T-helper 2 cell treated with Interferon-gamma antibody and Interleukin-4, amounts not matched to agents 100 ng/mL and 5 ng/mL, for 36 hours (primary cell): ENCODE data around the gene PLG. TPM values are rescaled to one million over a fixed set of nuclear protein-coding genes. Genes with fewer than 3 reads are reported as not detected.
"Not testable (repeated sequence)": the region's sequence is repeated elsewhere in the genome, so short reads cannot be mapped to it uniquely, and the experiment has no call there.

ENCODE experiments used
- intact Hi-C: fragments of 100-400 bp; cut with micrococcal nuclease; formaldehyde crosslinking; loops from one replicate; pipeline ENCODE4 v1.15.1; 2023
- total RNA-seq: library from RNA; stranded (reverse); gene quantifications from 2 replicates; pipeline ENCODE4 v1.2.3, GENCODE V29; 2022

The PLG gene
- total RNA-seq, 1 donor from 2014 or later: not detected

DNA sequence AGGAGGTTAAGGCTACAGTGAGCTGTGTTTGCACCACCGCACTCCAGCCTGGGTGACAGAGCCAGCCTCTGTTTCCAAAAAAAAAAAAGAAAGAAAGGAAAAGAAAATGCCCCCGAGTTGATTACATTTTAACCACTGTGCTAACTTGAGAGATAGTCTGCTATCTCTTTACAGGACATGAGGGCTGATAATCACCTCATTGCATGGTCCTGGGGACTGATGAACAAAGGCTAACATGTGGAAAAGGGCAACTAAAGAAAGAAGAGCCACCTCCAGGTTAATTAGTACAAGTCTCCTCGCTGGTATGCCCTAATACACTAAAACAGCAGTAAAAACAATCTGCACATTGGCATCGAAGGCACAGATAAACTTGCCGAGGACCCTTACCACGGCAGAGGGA, 4.2 kb upstream of the PLG start:
- intact Hi-C loops: no loop called here

DNA sequence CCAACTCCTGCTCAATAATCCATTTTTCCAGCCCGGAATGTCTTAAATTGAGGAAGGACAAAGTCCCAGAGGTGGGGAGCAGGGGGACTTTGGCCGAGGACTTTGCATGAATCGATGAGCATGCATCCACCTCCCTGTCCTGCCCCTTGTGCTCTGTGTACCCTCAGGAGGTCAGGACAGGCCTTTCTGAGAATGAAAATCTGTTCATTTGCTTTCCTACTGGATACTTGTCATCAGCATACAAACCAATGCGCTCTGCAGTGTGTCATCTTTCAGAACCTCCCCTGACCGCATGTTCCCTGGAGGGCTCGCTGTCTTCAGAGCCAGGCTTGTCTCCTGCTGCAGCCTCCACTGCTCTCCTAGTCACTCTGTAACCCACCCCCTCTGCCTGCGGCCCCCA, 2.6 kb downstream of the PLG start:
- intact Hi-C loops: not testable (repeated sequence)

DNA sequence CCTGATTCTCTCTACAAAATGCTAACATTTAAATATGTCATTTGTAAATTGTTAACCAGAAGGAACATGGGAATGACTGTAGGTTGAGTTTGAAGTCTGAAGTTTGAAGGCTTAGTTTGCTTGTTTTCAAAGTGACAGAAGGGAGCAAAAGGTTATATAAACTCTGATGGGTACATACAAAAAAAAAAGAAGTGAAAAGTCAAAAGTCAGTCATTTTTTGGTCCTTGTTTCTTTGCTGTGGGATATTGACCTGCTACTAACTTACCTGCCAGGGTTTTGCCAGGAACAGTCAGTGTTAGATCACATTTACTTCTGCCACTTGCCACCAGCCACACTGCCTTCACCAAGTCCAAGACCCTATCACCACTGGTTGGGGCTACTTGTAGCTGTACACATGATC, 6.9 kb downstream of the PLG start:
- intact Hi-C loops: not testable (repeated sequence)

DNA sequence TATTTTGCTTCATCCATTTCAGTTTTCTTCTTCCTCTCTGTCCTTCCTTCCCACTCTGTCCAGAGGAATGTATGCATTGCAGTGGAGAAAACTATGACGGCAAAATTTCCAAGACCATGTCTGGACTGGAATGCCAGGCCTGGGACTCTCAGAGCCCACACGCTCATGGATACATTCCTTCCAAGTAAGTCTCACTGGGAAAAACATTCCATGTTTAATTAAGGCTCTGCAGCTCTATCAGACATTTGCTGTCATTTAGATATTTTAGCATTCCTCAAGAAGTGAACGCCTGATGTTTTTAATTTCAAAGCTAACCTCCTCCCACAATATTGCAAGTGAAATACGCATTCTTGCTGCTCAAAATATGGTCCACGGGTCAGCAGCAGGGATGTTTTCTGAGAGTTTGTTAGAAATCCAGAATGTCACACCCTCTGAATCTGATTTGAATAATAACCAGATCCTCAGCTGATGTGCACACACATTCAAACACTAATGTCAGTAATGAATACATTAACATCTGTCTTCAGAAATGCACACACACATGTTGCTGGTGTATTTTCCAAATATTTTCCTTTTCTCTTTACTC, 12.8 kb downstream of the PLG start:
- intact Hi-C loops: no loop called here

DNA sequence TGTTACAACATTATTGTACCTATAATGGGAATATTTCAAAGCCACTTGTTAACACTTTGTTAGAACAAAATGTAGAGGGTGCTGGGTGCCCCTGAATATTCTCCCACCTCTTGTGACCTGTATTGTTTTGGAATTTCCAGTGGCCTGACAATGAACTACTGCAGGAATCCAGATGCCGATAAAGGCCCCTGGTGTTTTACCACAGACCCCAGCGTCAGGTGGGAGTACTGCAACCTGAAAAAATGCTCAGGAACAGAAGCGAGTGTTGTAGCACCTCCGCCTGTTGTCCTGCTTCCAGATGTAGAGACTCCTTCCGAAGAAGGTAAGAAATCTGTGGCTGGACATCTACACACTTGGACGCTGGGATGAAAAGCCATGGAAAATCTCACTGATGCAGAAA, 28.9 kb downstream of the PLG start:
- intact Hi-C loops: no loop called here

DNA sequence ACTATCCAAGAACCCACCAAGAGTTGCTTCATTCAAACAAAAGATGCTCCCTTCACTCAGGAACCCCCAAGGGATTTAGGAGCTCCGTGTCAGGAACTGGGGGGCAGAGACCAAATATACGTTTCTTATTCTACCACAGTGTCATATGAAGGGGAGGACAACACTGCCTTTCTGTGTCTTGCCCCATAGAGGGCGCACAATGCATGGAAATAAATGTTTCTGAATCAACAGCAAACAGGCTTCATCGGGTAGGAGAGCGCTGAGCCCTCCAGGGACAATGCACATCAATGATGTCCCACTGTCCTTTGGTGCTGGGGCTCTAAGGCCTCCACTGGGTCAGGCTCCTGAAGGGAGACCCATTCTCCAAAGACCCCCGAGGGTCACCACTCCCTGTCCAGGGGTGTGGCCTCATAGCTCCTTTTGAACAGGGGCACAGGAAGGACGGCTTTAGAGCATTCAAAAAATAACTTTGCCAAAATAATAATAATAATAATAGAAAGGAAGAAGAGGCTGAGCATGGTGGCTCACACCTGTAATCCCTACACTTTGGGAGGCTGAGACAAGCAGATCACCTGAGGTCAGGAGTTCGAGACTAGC, 31.1 kb downstream of the PLG start:
- intact Hi-C loops: no loop called here

DNA sequence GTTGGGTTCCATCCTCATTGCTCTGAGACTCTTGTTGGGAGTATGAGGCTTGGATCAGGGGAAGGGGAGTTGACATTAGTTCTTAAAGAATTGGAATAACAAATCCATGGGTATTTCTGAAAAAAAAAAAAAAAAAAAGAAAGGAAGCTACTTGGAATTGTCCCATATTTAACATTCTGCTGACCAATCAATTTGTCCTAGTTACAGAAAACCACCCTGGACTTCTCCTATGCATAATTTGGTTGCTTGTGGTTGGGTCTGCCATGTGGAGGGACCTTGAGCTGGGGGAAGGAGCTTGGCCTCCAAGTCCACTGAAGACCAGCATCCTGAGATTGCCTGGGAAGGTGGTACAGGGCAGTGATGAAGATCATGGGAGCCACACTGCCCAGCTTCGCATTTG, 32.6 kb downstream of the PLG start:
- intact Hi-C loops: no loop called here

DNA sequence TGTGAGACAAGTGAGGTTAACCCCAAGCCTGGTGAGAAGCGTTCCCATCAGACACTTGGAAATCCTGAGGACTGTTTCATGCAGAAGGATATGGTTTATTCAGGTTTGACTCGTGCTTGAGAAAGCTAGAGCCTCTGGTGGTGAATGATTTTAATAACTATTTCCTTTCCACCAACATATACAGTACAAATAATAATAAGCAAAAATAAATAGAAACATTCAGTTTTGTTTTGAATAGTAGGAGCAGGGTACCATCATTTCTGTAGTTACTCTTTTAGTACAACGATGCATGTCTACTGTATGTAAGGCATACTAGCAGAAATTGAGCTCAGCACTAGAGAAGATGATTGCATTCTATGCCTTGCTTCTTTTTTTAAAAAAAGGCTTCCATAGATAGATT, 33.5 kb downstream of the PLG start:
- intact Hi-C loops: no loop called here

DNA sequence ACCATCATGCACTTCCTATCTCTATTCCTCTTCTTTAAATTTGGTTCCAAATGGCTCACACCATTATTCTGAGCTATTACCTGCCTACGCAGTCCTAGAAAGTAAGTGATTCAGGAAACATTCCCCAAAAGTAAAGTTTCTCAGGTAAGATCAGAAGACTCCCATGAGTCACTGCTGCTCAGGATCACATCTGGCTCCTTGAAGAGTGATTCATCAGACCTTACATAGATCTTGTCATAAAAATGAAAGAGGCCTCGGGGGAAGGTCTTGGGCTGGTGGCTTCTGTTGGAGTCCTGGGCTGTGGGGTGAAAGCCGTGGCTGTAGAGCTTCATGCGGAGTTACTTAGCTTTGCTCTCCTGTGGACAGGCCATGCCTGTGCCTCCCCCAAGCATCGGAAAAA, 35.9 kb downstream of the PLG start:
- intact Hi-C loops: no loop called here

DNA sequence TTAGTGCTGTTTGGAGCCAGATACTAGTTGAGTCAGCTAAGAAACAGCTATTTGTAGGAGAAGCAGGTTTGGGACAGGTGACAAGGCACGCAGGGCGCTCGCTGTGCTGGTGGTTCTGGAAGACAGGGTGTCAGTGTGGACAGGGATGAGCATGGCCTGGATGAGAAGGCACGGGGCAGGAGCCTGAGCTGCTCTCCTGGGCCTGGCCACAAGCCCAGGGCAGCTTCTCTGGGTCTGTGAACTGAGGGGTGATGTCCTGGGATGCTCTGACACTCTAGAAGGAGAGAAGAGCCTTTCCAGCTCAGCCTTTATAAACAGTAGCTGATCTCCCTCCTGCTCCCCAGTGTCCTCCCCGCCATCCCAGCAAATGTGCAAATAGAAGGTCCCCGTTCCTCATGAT, 37.9 kb downstream of the PLG start:
- intact Hi-C loops: no loop called here

DNA sequence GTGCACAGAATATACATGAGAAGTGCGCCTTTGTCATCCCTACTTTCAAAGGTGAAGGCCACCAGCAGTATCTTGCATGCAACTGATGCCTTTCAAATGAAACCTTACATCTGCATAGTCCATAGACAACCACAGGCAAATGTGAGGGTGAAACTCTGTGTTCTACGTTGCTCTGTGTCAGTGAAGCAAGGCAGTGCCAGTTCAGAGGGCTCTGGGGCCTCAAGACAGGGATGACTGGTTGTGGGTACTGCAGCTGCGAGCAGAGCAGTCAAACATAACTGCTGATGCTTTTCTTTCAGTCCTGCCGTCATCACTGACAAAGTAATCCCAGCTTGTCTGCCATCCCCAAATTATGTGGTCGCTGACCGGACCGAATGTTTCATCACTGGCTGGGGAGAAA, 39.0 kb downstream of the PLG start:
- intact Hi-C loops: not testable (repeated sequence)

DNA sequence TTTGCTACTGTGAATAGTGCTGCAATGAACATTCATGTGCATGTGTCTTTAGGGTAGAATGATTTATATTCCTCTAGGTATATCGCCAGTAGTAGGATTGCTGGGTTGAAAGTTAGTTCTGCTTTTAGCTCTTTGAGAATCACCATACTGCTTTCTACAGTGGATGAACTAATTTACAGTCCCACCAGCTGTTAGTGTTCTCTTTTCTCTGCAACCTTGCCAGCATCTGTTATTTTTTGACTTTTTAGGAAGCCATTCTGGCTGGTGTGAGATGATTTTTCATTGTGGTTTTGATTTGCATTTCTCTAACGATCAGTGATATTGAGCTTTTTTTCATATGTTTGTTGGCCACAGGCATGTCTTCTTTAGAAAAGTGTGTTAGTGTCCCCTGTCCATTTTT, 40.0 kb downstream of the PLG start:
- intact Hi-C loops: no loop called here

DNA sequence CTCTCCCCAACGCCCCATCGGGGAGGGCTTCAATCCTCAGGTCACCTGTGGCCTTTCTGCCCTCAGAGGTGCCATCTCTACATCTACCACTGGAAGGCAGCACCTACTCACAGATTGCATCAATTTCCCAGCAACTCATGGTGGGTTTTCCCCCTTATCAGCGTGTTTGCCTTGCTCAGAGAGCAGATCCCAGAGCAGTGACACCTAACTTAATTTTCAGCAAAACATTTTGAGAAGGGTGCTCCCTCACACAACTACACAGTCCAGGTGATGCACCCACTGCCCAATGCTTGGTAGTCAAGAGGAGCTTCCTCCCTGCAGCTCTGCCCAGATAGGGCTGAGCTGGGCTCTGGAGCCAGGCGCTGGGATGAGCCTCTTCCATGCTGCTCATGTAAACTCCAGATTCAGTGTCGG, 48.2 kb downstream of the PLG start:
- intact Hi-C loops: no loop called here

DNA sequence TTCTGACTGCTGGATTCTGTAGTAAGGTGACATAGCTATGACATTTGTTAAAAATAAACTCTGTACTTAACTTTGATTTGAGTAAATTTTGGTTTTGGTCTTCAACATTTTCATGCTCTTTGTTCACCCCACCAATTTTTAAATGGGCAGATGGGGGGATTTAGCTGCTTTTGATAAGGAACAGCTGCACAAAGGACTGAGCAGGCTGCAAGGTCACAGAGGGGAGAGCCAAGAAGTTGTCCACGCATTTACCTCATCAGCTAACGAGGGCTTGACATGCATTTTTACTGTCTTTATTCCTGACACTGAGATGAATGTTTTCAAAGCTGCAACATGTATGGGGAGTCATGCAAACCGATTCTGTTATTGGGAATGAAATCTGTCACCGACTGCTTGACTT, 51.2 kb downstream of the PLG start:
- intact Hi-C loops: not testable (repeated sequence)

DNA sequence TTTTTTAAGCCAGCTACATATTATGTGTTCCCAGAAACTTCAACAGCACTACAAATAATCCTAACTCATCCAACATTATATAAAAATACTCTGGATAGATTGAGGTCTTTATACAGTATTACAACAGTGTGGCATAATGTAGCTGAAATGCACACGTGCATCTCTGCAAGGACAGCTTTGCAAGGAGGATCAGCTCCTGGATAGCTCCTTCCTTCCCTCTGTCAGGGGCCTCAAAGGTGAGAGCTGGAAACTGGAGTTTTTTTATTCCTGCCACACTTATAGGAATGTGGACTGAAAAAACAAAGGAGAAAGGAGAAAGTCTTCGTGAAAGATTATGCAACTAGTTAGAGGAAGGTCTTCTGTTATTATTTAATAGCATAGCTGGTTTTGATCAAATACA, 53.1 kb downstream of the PLG start:
- intact Hi-C loops: no loop called here

DNA sequence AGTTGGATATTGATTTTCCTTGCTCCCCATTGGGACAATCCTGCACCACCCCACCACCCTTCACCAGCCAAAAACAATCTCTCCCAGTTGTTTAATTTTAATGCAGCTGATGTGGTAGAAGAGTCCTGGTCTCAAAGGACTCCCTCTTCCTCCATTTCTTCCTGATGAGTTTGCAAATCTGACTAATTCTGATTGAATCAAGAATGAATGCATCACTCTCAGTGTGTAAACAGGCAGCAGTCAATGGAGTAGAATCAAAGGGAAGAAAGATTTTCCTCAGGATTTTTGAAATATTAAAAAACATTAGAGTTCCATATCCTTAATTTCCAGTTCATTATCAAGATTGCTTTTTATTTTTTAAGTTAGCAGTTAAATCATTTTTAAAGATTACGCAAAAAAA, 54.0 kb downstream of the PLG start:
- intact Hi-C loops: no loop called here

DNA sequence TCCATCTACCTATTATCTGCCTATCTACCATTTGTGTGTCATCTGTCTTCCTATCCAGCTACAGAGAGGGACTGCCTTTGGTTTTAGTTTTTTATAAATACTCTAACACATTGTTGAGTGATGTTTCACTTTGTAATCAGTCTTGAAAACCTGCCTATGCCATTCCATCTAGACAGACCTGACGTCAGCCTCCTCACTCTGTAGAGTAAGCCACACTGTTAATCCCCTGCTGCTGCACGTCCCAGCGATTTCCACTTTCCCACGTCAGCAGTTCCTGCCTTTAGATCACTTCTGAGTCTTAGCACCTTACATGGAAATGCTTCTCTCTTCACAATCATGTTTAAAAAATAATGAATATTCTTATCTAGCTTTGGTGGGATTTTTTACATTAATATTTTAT, 54.8 kb downstream of the PLG start:
- intact Hi-C loops: no loop called here

DNA sequence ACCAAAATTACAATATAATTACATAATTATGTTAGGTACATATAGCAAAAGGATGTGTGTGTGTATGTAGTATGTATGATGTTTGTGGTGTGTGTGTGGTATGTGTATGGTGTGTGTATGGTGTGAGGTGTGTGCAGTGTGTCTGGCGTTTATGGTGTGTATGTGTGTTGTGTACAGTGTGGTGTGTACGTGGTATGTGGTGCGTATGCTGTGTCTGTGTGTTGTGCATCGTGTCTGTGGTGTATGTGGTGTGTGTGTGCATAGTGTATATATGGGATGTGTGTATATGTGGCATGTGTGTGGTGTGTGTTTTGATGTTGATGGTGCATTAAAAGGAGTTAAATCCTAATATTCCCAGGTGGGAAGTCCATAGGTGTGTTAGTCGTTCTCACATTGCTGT, 62.8 kb downstream of the PLG start:
- intact Hi-C loops: no loop called here

DNA sequence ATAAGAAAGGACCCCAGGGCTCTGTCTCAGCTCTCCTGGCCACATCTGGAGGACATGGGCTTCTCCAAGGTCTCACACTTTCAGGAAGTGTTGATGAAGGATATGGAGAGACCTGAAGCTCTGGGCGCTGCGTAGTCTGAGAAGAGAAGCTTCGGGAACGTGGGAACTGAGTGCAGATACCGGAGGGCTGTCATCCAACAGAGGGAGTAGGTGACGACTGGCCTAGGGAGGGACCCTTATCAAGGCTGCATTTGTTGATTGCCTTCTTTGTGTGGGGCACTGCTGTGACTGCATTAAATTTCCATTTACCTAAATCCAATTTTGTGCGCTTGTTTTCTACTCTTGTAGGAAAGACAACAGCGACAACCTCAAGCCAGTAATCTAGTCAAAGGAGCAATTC, 63.4 kb downstream of the PLG start:
- intact Hi-C loops: no loop called here

DNA sequence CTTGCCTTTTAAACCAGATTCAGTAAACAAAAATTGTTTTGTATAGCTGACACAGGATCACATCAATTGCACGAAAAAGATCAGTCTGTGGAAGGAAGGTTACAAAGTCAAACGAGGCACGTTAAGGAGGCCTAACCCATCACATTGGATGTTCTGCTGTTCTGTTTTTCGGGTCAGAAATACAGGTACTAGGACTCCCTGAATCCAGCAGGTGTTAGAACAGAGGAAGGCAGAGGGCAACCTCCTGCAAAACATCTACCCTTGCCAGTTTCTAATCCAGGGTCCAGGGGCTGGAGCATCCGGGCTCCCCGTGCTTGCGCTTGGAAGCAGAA, 64.6 kb downstream of the PLG start:
- intact Hi-C loops: no loop called here

DNA sequence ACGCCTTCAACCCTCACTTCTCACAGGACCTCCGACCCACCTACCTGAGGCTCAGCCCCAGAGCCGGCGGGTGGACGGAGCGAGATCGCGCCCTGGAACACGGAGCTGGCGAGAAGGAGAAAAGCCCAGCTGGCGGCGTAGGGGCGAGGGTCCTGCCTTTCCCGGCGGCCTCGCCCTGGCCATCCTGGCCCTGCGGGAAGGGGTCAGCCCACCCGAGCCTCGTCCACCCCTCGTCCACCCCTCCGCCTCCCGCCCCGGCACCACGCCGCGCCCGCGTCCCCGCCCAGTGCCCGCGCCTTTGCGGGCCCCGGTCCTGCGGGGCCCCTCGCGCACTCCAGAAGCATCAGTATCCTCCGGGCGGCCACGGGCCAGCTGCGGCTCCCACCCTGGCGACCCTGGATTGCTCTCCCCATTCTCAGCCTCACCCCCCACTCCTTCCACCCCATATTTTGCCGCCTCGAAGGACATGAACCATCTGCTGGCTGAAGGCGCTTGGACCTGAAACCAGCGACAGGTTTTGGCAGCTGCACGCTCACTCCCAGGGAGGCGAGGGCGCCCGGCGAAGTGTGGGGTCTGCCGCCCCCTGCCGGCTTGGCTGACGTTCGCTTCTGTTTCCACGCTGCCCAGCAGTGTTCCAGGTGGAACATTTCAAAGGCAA, 65.1 kb downstream of the PLG start:
- intact Hi-C loops: no loop called here

DNA sequence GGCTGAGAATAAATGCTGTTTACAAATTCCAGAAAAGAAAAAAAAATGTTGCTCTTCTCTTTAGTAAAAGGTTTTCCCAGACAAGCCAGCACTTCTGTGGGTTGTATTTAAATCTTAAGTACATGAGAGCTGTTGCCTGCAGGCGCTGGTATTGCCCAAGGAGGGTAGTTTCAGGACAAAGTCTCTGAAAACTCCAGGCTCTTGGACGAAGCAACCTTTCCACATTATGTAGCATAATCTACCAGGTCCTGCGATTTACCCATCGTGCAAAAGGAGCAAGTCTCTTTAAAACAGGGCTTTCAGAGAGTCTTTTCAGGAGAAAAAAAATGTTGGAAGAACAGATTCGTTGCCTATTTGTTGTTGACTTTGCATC, 65.6 kb downstream of the PLG start:
- intact Hi-C loops: no loop called here

DNA sequence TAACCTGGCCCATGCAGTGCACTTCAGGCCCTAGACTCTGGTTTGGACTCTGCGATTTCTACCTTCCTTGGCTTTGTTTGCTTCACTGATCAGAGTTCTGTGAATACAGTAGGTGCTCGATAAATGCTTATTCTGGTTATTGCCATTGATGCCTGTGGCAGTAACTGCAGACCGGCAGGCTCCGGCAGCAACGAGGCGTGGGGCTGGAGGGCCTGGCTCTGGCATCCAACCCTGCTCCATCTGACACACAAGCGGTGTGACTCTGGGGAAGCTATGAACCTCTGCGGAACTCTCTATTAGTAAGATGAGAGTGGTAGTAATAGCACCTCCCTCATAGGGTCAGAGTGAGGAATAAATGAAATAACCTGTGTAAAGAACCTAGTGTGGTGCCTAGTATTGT, 66.1 kb downstream of the PLG start:
- intact Hi-C loops: no loop called here

DNA sequence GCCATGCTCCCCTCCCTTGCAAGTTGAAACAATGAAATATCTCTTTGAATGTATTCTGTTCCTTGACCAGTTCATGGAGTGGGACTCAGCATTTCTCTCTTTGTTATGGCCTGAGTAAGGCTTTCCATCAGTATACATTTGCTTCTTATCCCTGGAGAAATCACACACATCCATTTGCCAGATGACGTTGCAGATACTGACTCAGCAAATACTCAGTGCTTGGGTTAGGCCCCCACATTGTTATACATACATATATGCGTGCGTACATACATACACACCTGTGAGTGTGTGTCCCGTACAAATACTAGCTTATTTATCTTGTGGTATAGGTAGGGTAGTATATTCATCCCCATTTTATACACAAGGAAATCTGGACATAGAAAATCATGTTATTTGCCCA, 72.4 kb downstream of the PLG start:
- intact Hi-C loops: no loop called here
